ENCODE results near the gene ZFR. TPM values are rescaled to one million over a fixed set of nuclear protein-coding genes. Genes with fewer than 3 reads are reported as not detected.

The ZFR gene
- total RNA-seq, 1 experiment from 2014 or later, result 85.1 TPM

DNA sequence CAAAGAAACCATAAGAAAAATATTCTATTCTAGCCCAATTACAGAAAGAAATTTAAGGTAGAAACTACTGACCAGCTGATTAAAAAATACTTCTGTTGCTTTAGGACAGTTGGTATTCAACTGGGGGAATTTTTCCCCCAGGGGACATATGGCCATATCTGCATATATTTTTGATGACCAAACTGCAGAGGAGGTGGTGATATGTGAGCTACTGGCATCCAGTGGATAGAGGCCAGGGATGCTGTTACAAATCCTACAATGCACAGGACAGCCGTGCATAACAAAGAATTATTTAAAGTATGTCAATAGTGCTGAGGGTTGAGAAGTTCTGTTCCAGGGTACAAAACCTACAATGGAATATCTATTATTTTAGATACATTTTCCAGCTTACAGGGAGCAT is 24.0 kb downstream of the ZFR start:
- Histone ChIP-seq H3K27me3 (ENCODE audit: low read length) (no peaks in the 10 kb centered on the region), H3K4me2 (ENCODE audit: low read length) (no peak overlapping the region), H4K20me1 (ENCODE audit: low read length) (peaks cover 41% of the 10 kb centered on the region), H3K4me3 (ENCODE audit: low read length) (no peak overlapping the region), H3K9ac (ENCODE audit: low read length) (no peak overlapping the region), H3K36me3 (ENCODE audit: low read depth, low read length) (peaks cover 26% of the 10 kb centered on the region; the same call in 1 of the 2 replicates), H3K9me3 (ENCODE audit: low read length) (no peaks in the 10 kb centered on the region), H3K9me2 (replicated peaks; ENCODE audit: low read length) (no peaks in the 10 kb centered on the region), H2AFZ (ENCODE audit: low read length) (no peak overlapping the region), H3K27ac (ENCODE audit: low read length) (no peak overlapping the region), H3K79me2 (ENCODE audit: low read length) (peaks cover 67% of the 10 kb centered on the region), H3F3A (ENCODE audit: low read length, unreplicated experiment) (no peaks in the 10 kb centered on the region), H3K4me1 (ENCODE audit: insufficient read depth, low read length) (no peaks in the 10 kb centered on the region)
- POLR2A ChIA-PET (ENCODE audit: unreplicated experiment), result no interaction called here
- DNase-seq (no peak), ATAC-seq (no peak)
- intact Hi-C loops (cut with micrococcal nuclease), result no loop called here
- TF ChIP-seq EZH2 (IDR thresholded peaks at IDR 0.05; ENCODE audit: low read length, unreplicated experiment), result no peak
- no peak for TF ChIP-seq EZH2phosphoT487 (IDR thresholded peaks at IDR 0.05; ENCODE audit: borderline replicate concordance, low read length)
- TF ChIP-seq, protein P1, sequence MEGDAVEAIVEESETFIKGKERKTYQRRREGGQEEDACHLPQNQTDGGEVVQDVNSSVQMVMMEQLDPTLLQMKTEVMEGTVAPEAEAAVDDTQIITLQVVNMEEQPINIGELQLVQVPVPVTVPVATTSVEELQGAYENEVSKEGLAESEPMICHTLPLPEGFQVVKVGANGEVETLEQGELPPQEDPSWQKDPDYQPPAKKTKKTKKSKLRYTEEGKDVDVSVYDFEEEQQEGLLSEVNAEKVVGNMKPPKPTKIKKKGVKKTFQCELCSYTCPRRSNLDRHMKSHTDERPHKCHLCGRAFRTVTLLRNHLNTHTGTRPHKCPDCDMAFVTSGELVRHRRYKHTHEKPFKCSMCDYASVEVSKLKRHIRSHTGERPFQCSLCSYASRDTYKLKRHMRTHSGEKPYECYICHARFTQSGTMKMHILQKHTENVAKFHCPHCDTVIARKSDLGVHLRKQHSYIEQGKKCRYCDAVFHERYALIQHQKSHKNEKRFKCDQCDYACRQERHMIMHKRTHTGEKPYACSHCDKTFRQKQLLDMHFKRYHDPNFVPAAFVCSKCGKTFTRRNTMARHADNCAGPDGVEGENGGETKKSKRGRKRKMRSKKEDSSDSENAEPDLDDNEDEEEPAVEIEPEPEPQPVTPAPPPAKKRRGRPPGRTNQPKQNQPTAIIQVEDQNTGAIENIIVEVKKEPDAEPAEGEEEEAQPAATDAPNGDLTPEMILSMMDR (conservative IDR thresholded peaks at IDR 0.05; ENCODE audit: low read depth, low read length), result no peak
- CTCF ChIA-PET, result no interaction called here
- BruUV-seq (replicated peaks), result no TSS peak

DNA sequence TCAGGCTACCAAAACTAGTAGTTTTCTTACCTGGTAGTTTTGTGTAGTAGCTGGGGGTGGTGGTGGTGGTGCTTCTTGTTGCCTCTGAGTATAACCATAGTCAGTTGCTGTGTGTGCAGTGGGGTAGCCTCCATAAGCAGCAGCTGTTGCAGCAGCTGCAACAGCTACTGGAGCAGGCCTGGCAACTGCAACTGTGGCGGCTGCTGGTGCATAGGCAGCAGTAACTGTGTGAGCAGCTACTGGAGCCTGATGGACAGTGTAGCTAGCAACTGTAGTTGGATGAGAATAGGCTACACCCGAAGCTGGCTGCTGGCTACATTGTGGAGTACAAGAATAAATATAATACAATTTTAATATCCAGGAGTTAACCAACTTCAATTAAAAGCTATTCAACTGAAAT is 24.7 kb downstream of the ZFR start:
- no peak for DNase-seq
- ChIA-PET POLR2A (ENCODE audit: unreplicated experiment) (no interaction called here), CTCF (no interaction called here)
- peaks cover 37% of the 10 kb centered on the region for H4K20me1 ChIP-seq (ENCODE audit: low read length)
- H3K4me1 ChIP-seq (ENCODE audit: insufficient read depth, low read length), result no peaks in the 10 kb centered on the region
- no peak for ATAC-seq
- H3K27ac ChIP-seq (ENCODE audit: low read length), result no peak overlapping the region
- no peak overlapping the region for H2AFZ ChIP-seq (ENCODE audit: low read length)
- peaks cover 32% of the 10 kb centered on the region; the same call in 1 of the 2 replicates for H3K36me3 ChIP-seq (ENCODE audit: low read depth, low read length)
- H3K4me3 ChIP-seq (ENCODE audit: low read length), result no peak overlapping the region
- TF ChIP-seq EZH2 (IDR thresholded peaks at IDR 0.05; ENCODE audit: low read length, unreplicated experiment) (no peak), EZH2phosphoT487 (IDR thresholded peaks at IDR 0.05; ENCODE audit: borderline replicate concordance, low read length) (no peak)
- TF ChIP-seq, protein P1 (conservative IDR thresholded peaks at IDR 0.05; ENCODE audit: low read depth, low read length), result no peak
- no peaks in the 10 kb centered on the region for H3K9me2 ChIP-seq (replicated peaks; ENCODE audit: low read length)
- no TSS peak for BruUV-seq (replicated peaks)
- intact Hi-C loops (cut with micrococcal nuclease), result no loop called here
- H3K4me2 ChIP-seq (ENCODE audit: low read length), result no peak overlapping the region
- H3F3A ChIP-seq (ENCODE audit: low read length, unreplicated experiment), result no peaks in the 10 kb centered on the region
- peaks cover 60% of the 10 kb centered on the region for H3K79me2 ChIP-seq (ENCODE audit: low read length)
- H3K9ac ChIP-seq (ENCODE audit: low read length), result no peak overlapping the region
- no peaks in the 10 kb centered on the region for H3K9me3 ChIP-seq (ENCODE audit: low read length)
- no peaks in the 10 kb centered on the region for H3K27me3 ChIP-seq (ENCODE audit: low read length)

DNA sequence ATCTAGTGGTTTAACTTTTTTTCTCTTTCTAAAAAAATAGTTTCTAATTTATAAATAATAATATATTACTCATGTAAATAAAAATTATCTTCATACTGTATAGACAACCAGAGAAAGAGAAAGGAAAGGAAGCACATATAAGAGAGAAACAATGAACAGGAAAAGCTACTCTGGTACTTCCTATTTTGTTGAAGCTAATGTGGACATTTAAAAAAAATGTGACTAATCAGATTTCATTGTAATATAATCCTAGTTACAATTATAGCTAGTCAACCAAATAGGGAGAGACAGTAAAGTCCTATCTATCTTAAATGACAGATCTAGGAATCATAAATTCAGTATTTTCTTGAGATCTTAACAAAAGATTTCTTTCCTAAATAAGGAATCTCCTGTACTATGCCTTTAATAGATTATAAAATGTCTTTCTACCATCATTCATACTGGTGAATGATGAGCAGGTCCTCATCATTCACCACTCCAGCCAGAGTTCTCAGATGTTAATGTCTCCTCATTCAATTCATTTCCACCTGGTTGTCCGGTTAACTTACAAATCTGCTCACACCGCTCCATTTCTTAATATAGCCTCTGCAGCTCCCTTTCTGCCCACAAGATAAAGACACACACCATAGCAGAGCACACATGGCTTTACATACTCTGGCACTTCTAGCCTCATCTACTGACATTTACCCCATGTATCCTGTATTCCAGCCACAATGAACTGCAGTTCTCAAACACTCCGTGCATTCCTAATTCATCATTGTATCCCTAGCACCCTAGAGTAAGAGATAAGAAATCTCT is 30.9 kb downstream of the ZFR start:
- no peak overlapping the region for H3K27ac ChIP-seq (ENCODE audit: low read length)
- no peaks in the 10 kb centered on the region for H3K9me3 ChIP-seq (ENCODE audit: low read length)
- H4K20me1 ChIP-seq (ENCODE audit: low read length), result peaks cover 4% of the 10 kb centered on the region; the same call in 1 of the 2 replicates
- H3K36me3 ChIP-seq (ENCODE audit: low read depth, low read length), result peaks cover 60% of the 10 kb centered on the region
- no peaks in the 10 kb centered on the region for H3K9me2 ChIP-seq (replicated peaks; ENCODE audit: low read length)
- no peaks in the 10 kb centered on the region for H3F3A ChIP-seq (ENCODE audit: low read length, unreplicated experiment)
- POLR2A ChIA-PET (ENCODE audit: unreplicated experiment), result no interaction called here
- intact Hi-C loops (cut with micrococcal nuclease), result no loop called here
- DNase-seq (no peak), ATAC-seq (no peak)
- BruUV-seq (replicated peaks), result no TSS peak
- CTCF ChIA-PET, result no interaction called here
- H3K4me2 ChIP-seq (ENCODE audit: low read length), result no peak overlapping the region
- H3K4me1 ChIP-seq (ENCODE audit: insufficient read depth, low read length), result no peaks in the 10 kb centered on the region
- no peak overlapping the region for H3K9ac ChIP-seq (ENCODE audit: low read length)
- TF ChIP-seq EZH2phosphoT487 (IDR thresholded peaks at IDR 0.05; ENCODE audit: borderline replicate concordance, low read length), result no peak
- TF ChIP-seq EZH2 (IDR thresholded peaks at IDR 0.05; ENCODE audit: low read length, unreplicated experiment), result no peak
- TF ChIP-seq, protein P1 (conservative IDR thresholded peaks at IDR 0.05; ENCODE audit: low read depth, low read length), result no peak
- H3K4me3 ChIP-seq (ENCODE audit: low read length), result no peak overlapping the region
- H3K79me2 ChIP-seq (ENCODE audit: low read length), result peaks cover 11% of the 10 kb centered on the region; the same call in 1 of the 2 replicates
- H2AFZ ChIP-seq (ENCODE audit: low read length), result no peak overlapping the region
- no peaks in the 10 kb centered on the region for H3K27me3 ChIP-seq (ENCODE audit: low read length)
